SK-N-SH (cell line): ENCODE data around the gene TSHZ2. TPM values are rescaled to one million over a fixed set of nuclear protein-coding genes. Genes with fewer than 3 reads are reported as not detected.

ENCODE experiments used
- CTCF ChIA-PET: fragments of 300-600, 350-600 bp; formaldehyde crosslinking; extraction: SDS; loops from one replicate; lab custom pipeline; 2021; lab: Yijun Ruan, JAX
- POLR2A ChIA-PET: fragments of 350-600 bp; sonication (Branson Sonifier 250); formaldehyde crosslinking; extraction: SDS; loops from one replicate; lab custom pipeline; 2020; ENCODE audit warnings: antibody characterized with exemption, inconsistent platforms; lab: Yijun Ruan, JAX
- DNase-seq: peaks from one replicate; pipeline ENCODE4 v3.0.0; 2012
- H2AFZ ChIP-seq: fragments of 200-600 bp; sonication (generic); 2 replicates; pipeline ENCODE4 v1.8.1; 2016; ENCODE audit warnings: antibody characterized with exemption, mild to moderate bottlenecking, low read depth
- H3F3A ChIP-seq: fragments of 200-600 bp; sonication (generic); replicated peaks from 2 replicates; pipeline ENCODE3; 2016; ENCODE audit warnings: antibody characterized with exemption, mild to moderate bottlenecking; ENCODE audit not compliant: insufficient read depth
- H3K27ac ChIP-seq, 2 experiments: fragments of 200-500 bp in 1 of 2; fragments of 200-600 bp in 1 of 2; sonication (Bioruptor generic) in 1 of 2; sonication (generic), shearing (Covaris generic) in 1 of 2; 2 replicates each; pipeline versions ENCODE4 v1.5.1 to v1.6.1; 2014 to 2016; ENCODE audit warnings: low read depth in 2 of 2, inconsistent platforms in 1 of 2, low read length in 1 of 2, mild to moderate bottlenecking in 1 of 2, mixed read lengths in 1 of 2
- H3K27me3 ChIP-seq: fragments of 200-600 bp; sonication (generic), shearing (Covaris generic); 2 replicates; pipeline ENCODE4 v1.6.1; 2016; ENCODE audit warnings: mixed run types; ENCODE audit not compliant: insufficient read depth
- H3K36me3 ChIP-seq, 2 experiments: fragments of 200-500 bp in 1 of 2; fragments of 200-600 bp in 1 of 2; sonication (Bioruptor generic) in 1 of 2; sonication (generic) in 1 of 2; replicated peaks in 1 of 2; 2 replicates each; pipeline versions ENCODE3 to v1.5.1; 2014 to 2016; ENCODE audit warnings: low read length in 1 of 2, mild to moderate bottlenecking in 1 of 2; ENCODE audit not compliant: insufficient read depth in 2 of 2, control insufficient read depth in 1 of 2
- H3K4me1 ChIP-seq, 2 experiments: fragments of 200-500 bp in 1 of 2; fragments of 200-600 bp in 1 of 2; sonication (Bioruptor generic) in 1 of 2; sonication (generic), shearing (Covaris generic) in 1 of 2; 2 replicates each; pipeline versions ENCODE4 v1.5.1 to v1.6.1; 2014 to 2016; ENCODE audit warnings: low read depth in 1 of 2, low read length in 1 of 2, mixed run types in 1 of 2; ENCODE audit not compliant: insufficient read depth in 2 of 2, control insufficient read depth in 1 of 2
- H3K4me2 ChIP-seq: fragments of 200-600 bp; sonication (generic), shearing (Covaris generic); 2 replicates; pipeline ENCODE4 v1.6.1; 2017; ENCODE audit warnings: mixed run types
- H3K4me3 ChIP-seq, 2 experiments: fragments of 200-500 bp in 1 of 2; fragments of 200-600 bp in 1 of 2; sonication (Bioruptor generic) in 1 of 2; sonication (generic), shearing (Covaris generic) in 1 of 2; 2 replicates each; pipeline versions ENCODE4 v1.5.1 to v1.8.1; 2014 to 2016; ENCODE audit warnings: low read depth in 2 of 2, inconsistent platforms in 1 of 2, low read length in 1 of 2, mild to moderate bottlenecking in 1 of 2, mixed read lengths in 1 of 2, moderate library complexity in 1 of 2
- H3K79me2 ChIP-seq: fragments of 200-600 bp; sonication (generic); 2 replicates; pipeline ENCODE4 v1.8.1; 2017; ENCODE audit warnings: mild to moderate bottlenecking; ENCODE audit not compliant: insufficient read depth
- H3K9ac ChIP-seq: fragments of 200-600 bp; sonication (generic); 2 replicates; pipeline ENCODE4 v1.6.1; 2017; ENCODE audit warnings: mixed run types
- H3K9me2 ChIP-seq: fragments of 200-600 bp; sonication (generic); 2 replicates; pipeline ENCODE4 v1.6.1; 2017; ENCODE audit warnings: mixed run types
- H3K9me3 ChIP-seq: fragments of 200-600 bp; sonication (generic); 2 replicates; pipeline ENCODE4 v1.6.1; 2017; ENCODE audit warnings: mixed run types, mild to moderate bottlenecking, moderate library complexity
- H4K20me1 ChIP-seq: fragments of 200-600 bp; sonication (generic); 2 replicates; pipeline ENCODE4 v1.6.1; 2017; ENCODE audit warnings: mild to moderate bottlenecking, mixed run types; ENCODE audit not compliant: insufficient read depth
- CHD2 ChIP-seq: fragments of 150-350 bp; IDR thresholded peaks from 2 replicates; pipeline ENCODE4 v1.6.1; 2018; ENCODE audit warnings: low read length; ENCODE audit not compliant: partially characterized antibody
- EZH2phosphoT487 ChIP-seq: fragments of 200-600 bp; sonication (generic); IDR thresholded peaks from 2 replicates; pipeline ENCODE4 v1.6.1; 2017; ENCODE audit warnings: low read depth, mixed run types, mild to moderate bottlenecking, antibody characterized with exemption, moderate library complexity, borderline replicate concordance
- FOSL2 ChIP-seq: IDR thresholded peaks from 2 replicates; pipeline ENCODE4 v1.4.0; 2012; ENCODE audit warnings: low read depth, mild to moderate bottlenecking, moderate library complexity, borderline replicate concordance
- FOXJ3 ChIP-seq: sonication (generic); formaldehyde crosslinking; IDR thresholded peaks from 2 replicates; pipeline ENCODE4 v1.5.1; 2020; ENCODE audit warnings: mild to moderate bottlenecking, missing genetic modification reagents
- FOXM1 ChIP-seq: IDR thresholded peaks from 2 replicates; pipeline ENCODE4 v1.4.0; 2012; ENCODE audit warnings: low read depth, mild to moderate bottlenecking
- GABPA ChIP-seq: IDR thresholded peaks from 2 replicates; pipeline ENCODE4 v1.4.0; 2012; ENCODE audit warnings: low read depth, mild to moderate bottlenecking
- GATA2 ChIP-seq: sonication (generic); formaldehyde crosslinking; IDR thresholded peaks from 2 replicates; pipeline ENCODE4 v1.5.0; 2020; ENCODE audit warnings: mild to moderate bottlenecking, missing genetic modification reagents
- MEF2A ChIP-seq: IDR thresholded peaks from 2 replicates; pipeline ENCODE4 v1.4.0; 2012; ENCODE audit warnings: low read depth, borderline replicate concordance
- NFIC ChIP-seq: IDR thresholded peaks from 2 replicates; pipeline ENCODE4 v1.4.0; 2012; ENCODE audit warnings: borderline replicate concordance
- POLR2AphosphoS5 ChIP-seq: IDR thresholded peaks from 2 replicates; pipeline ENCODE4 v1.6.1; 2012; ENCODE audit warnings: low read depth, low read length
- SIN3A ChIP-seq: IDR thresholded peaks from 2 replicates; pipeline ENCODE4 v1.6.1; 2012; ENCODE audit warnings: low read depth, mild to moderate bottlenecking, low read length, moderate library complexity, borderline replicate concordance
- TEAD4 ChIP-seq: IDR thresholded peaks from 2 replicates; pipeline ENCODE4 v1.4.0; 2012; ENCODE audit warnings: mild to moderate bottlenecking, borderline replicate concordance; ENCODE audit not compliant: insufficient read depth
- YY1 ChIP-seq: IDR thresholded peaks from 2 replicates; pipeline ENCODE4 v1.4.0; 2012; ENCODE audit warnings: low read depth, mild to moderate bottlenecking
- WGBS: methylation state at CpG from one replicate; pipeline ENCODE4 v1.1.6; 2017; ENCODE audit warnings: low lambda C conversion rate; 5-methylcytosine and 5-hydroxymethylcytosine counted together
- polyA plus RNA-seq, 3 experiments: library from polyadenylated mRNA; depleted of rRNA; stranded (reverse); fragments of >200 nt; gene quantifications; 2 replicates each; pipeline ENCODE4 v1.2.3, GENCODE V29; 2012
- TF ChIP-seq, protein P1 (sequence below): IDR thresholded peaks from 2 replicates; pipeline ENCODE4 v1.4.0; 2012; ENCODE audit warnings: low read depth
- TF ChIP-seq, protein P2 (sequence below): IDR thresholded peaks from 2 replicates; pipeline ENCODE4 v1.6.1; 2012; ENCODE audit warnings: mild to moderate bottlenecking, low read depth, low read length, moderate library complexity
- TF ChIP-seq, protein P3 (sequence below): IDR thresholded peaks from 2 replicates; pipeline ENCODE4; 2012
- TF ChIP-seq, protein P4 (sequence below): IDR thresholded peaks from 2 replicates; pipeline ENCODE4 v1.4.0; 2012; ENCODE audit warnings: low read depth, borderline replicate concordance

TSHZ2 gene
- polyA plus RNA-seq, 1 of the 3 experiments (the other 2 are of a cell fraction): 0.13 TPM

DNA sequence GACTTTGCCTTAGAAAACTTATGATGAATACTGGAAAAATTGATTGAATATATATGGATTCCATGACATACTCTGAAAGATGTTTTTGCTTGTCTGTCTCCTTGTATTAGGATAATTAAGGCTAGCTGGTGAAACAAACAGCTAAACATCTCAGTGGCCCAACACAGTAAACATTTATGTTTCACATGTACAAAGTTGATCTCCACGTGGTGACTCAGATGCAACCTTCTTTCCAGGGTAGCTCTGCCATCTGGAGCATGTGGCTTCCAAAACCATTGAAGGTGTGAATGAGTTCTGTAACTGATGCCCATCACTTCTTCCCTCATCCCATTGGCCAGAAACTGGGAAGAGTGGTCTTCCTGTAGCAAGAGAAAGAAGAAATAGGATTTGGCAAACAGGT lies 196.3 kb downstream of the TSHZ2 start:
- Histone ChIP-seq H3K79me2 (no peaks in the 10 kb centered on the region), H3K4me2 (no peak overlapping the region), H3K9ac (no peak overlapping the region), H2AFZ (no peak overlapping the region), H3K4me1 (peaks cover 0 to 7% of the 10 kb centered on the region in 2 experiments; a peak in 2 of 4 replicates), H3K9me3 (no peaks in the 10 kb centered on the region), H3K4me3 (no peak overlapping the region), H3K9me2 (no peaks in the 10 kb centered on the region), H3K27ac (no peak overlapping the region), H3F3A (no peaks in the 10 kb centered on the region), H4K20me1 (no peaks in the 10 kb centered on the region), H3K36me3 (no peaks in the 10 kb centered on the region), H3K27me3 (no peaks in the 10 kb centered on the region)
- POLR2A ChIA-PET: no interaction called here
- TF ChIP-seq FOXJ3 (CRISPR knock-in tag): no peak
- TF ChIP-seq TEAD4: no peak
- TF ChIP-seq, protein P1, sequence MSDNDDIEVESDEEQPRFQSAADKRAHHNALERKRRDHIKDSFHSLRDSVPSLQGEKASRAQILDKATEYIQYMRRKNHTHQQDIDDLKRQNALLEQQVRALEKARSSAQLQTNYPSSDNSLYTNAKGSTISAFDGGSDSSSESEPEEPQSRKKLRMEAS: no peak
- TF ChIP-seq EZH2phosphoT487: no peak
- no peak for TF ChIP-seq CHD2
- TF ChIP-seq, protein P2, sequence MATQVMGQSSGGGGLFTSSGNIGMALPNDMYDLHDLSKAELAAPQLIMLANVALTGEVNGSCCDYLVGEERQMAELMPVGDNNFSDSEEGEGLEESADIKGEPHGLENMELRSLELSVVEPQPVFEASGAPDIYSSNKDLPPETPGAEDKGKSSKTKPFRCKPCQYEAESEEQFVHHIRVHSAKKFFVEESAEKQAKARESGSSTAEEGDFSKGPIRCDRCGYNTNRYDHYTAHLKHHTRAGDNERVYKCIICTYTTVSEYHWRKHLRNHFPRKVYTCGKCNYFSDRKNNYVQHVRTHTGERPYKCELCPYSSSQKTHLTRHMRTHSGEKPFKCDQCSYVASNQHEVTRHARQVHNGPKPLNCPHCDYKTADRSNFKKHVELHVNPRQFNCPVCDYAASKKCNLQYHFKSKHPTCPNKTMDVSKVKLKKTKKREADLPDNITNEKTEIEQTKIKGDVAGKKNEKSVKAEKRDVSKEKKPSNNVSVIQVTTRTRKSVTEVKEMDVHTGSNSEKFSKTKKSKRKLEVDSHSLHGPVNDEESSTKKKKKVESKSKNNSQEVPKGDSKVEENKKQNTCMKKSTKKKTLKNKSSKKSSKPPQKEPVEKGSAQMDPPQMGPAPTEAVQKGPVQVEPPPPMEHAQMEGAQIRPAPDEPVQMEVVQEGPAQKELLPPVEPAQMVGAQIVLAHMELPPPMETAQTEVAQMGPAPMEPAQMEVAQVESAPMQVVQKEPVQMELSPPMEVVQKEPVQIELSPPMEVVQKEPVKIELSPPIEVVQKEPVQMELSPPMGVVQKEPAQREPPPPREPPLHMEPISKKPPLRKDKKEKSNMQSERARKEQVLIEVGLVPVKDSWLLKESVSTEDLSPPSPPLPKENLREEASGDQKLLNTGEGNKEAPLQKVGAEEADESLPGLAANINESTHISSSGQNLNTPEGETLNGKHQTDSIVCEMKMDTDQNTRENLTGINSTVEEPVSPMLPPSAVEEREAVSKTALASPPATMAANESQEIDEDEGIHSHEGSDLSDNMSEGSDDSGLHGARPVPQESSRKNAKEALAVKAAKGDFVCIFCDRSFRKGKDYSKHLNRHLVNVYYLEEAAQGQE: no peak
- no peak for TF ChIP-seq MEF2A
- TF ChIP-seq SIN3A: no peak
- no peak for TF ChIP-seq GABPA
- WGBS: 18% methylated on average over 1 of the region's 1 CpG
- DNase-seq: no peak
- CTCF ChIA-PET: interaction anchor here (1.2 to 2.0 kb wide), 3 partner anchors 10 to 856 kb away, joined by 3 to 6 read pairs (median 5); no protein-coding TSS in a partner anchor

DNA sequence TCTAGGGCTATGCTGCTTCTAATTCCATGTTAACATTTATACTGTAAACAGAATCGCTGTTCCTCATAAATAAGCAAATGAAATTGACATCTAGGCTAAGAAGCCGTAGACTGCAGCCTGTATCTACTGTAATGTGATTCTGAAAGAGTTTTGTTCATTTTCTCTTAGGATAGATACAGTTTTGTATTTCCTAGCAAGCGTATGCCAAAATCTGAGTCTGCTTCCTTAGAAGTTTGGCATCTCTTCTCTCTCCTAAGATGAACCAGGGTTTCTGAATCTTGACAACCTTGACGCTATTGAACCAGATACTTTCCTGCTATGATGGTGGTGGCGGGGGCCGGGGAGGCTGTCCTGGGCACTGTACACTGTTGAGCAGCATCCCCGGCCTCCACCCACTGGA lies 198.0 kb downstream of the TSHZ2 start:
- WGBS: 44% methylated on average over 7 of the region's 7 CpGs
- no peak for TF ChIP-seq NFIC
- no peak for TF ChIP-seq FOXM1
- TF ChIP-seq, protein P3, sequence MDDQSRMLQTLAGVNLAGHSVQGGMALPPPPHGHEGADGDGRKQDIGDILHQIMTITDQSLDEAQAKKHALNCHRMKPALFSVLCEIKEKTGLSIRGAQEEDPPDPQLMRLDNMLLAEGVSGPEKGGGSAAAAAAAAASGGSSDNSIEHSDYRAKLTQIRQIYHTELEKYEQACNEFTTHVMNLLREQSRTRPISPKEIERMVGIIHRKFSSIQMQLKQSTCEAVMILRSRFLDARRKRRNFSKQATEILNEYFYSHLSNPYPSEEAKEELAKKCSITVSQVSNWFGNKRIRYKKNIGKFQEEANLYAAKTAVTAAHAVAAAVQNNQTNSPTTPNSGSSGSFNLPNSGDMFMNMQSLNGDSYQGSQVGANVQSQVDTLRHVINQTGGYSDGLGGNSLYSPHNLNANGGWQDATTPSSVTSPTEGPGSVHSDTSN: no peak
- TF ChIP-seq GATA2: no peak
- TF ChIP-seq GABPA: no peak
- TF ChIP-seq POLR2AphosphoS5: no peak
- TF ChIP-seq FOSL2: no peak
- TF ChIP-seq, protein P4, sequence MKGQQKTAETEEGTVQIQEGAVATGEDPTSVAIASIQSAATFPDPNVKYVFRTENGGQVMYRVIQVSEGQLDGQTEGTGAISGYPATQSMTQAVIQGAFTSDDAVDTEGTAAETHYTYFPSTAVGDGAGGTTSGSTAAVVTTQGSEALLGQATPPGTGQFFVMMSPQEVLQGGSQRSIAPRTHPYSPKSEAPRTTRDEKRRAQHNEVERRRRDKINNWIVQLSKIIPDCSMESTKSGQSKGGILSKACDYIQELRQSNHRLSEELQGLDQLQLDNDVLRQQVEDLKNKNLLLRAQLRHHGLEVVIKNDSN: no peak
- no peak for TF ChIP-seq TEAD4
- TF ChIP-seq, protein P1: no peak
- TF ChIP-seq, protein P2: no peak
- TF ChIP-seq YY1: no peak

More for the DNA sequence above, 198.0 kb downstream of the TSHZ2 start:
- CTCF ChIA-PET: interaction anchor here (1.0 to 2.0 kb wide), 2 partner anchors 110 to 857 kb away, joined by 3 to 6 read pairs; no protein-coding TSS in a partner anchor
- peaks cover 0 to 10% of the 10 kb centered on the region in 2 experiments; a peak in 2 of 4 replicates for H3K4me1 ChIP-seq
- H3K36me3 ChIP-seq: no peaks in the 10 kb centered on the region
- no peak overlapping the region for H3K4me2 ChIP-seq
- POLR2A ChIA-PET: no interaction called here
- no peaks in the 10 kb centered on the region for H3K79me2 ChIP-seq
- H3K9ac ChIP-seq: no peak overlapping the region
- H3K9me2 ChIP-seq: no peaks in the 10 kb centered on the region
- no peak overlapping the region for H3K4me3 ChIP-seq
- no peaks in the 10 kb centered on the region for H4K20me1 ChIP-seq
- H3K9me3 ChIP-seq: no peaks in the 10 kb centered on the region
- H3F3A ChIP-seq: no peaks in the 10 kb centered on the region
- H3K27me3 ChIP-seq: no peaks in the 10 kb centered on the region
- H3K27ac ChIP-seq: peak overlapping the region in 1 of 2 experiments; percentile 88; a peak in 1 of 4 replicates
- no peak for DNase-seq
- H2AFZ ChIP-seq: no peak overlapping the region
